Liver (tissue), 9 donors: ENCODE measurements around the gene YOD1. TPM values are rescaled to one million over a fixed set of nuclear protein-coding genes. Genes with fewer than 3 reads are reported as not detected.

ENCODE experiments used
- DNase-seq: peaks from one replicate; pipeline ENCODE4 v3.0.0-alpha.2; 2017; ENCODE audit warnings: low spot score
- H3K27ac ChIP-seq, 2 donors: one replicate each; pipeline ENCODE4 v1.7.0; 2013; ENCODE audit warnings: inconsistent platforms in 2 of 2, low read length in 2 of 2, control low read depth in 1 of 2, low read depth in 1 of 2, mild to moderate bottlenecking in 1 of 2
- H3K27me3 ChIP-seq, 4 donors: one replicate each; pipeline versions ENCODE4 v1.6.1 to v1.7.0; 2013; ENCODE audit warnings: low read length in 3 of 4, inconsistent platforms in 1 of 4, mild to moderate bottlenecking in 1 of 4, moderate library complexity in 1 of 4; ENCODE audit not compliant: control insufficient read depth in 4 of 4, insufficient read depth in 4 of 4
- H3K36me3 ChIP-seq, 4 donors: one replicate each; pipeline versions ENCODE4 v1.6.1 to v1.7.0; 2013; ENCODE audit warnings: low read length in 3 of 4, mild to moderate bottlenecking in 3 of 4, low read depth in 1 of 4, moderate library complexity in 1 of 4; ENCODE audit not compliant: control insufficient read depth in 4 of 4, insufficient read depth in 3 of 4
- H3K4me1 ChIP-seq, 4 donors: one replicate each; pipeline versions ENCODE4 v1.6.1 to v1.7.0; 2013; ENCODE audit warnings: low read length in 3 of 4, mild to moderate bottlenecking in 3 of 4, moderate library complexity in 1 of 4; ENCODE audit not compliant: control insufficient read depth in 4 of 4, insufficient read depth in 4 of 4
- H3K4me3 ChIP-seq, 3 donors: one replicate each; pipeline versions ENCODE4 v1.6.1 to v1.7.0; 2013; ENCODE audit warnings: low read length in 3 of 3, control low read depth in 1 of 3, low read depth in 1 of 3, mild to moderate bottlenecking in 1 of 3
- H3K9ac ChIP-seq, 2 donors: one replicate each; pipeline ENCODE4 v1.7.0; 2013; ENCODE audit warnings: low read length in 2 of 2, mild to moderate bottlenecking in 2 of 2, moderate library complexity in 2 of 2, control low read depth in 1 of 2, low read depth in 1 of 2
- H3K9me3 ChIP-seq, 4 donors: one replicate each; pipeline versions ENCODE4 v1.6.1 to v1.7.0; 2013; ENCODE audit warnings: low read length in 3 of 4; ENCODE audit not compliant: control insufficient read depth in 4 of 4
- ATF3 ChIP-seq: IDR thresholded peaks from 2 replicates; pipeline ENCODE4 v1.6.1; 2016; ENCODE audit warnings: antibody characterized with exemption
- EGR1 ChIP-seq, 2 donors: IDR thresholded peaks; 2 replicates each; pipeline ENCODE4 v1.6.1; 2016 to 2018; ENCODE audit warnings: antibody characterized with exemption in 2 of 2, low read depth in 2 of 2
- FOXA1 ChIP-seq: IDR thresholded peaks from 2 replicates; pipeline ENCODE4 v1.6.1; 2016; ENCODE audit warnings: antibody characterized with exemption
- GABPA ChIP-seq, 2 donors: IDR thresholded peaks in 1 of 2; conservative IDR thresholded peaks in 1 of 2; 2 replicates each; pipeline ENCODE4 v1.6.1; 2016; ENCODE audit warnings: antibody characterized with exemption in 2 of 2, mild to moderate bottlenecking in 1 of 2, moderate library complexity in 1 of 2
- HNF4A ChIP-seq, 2 donors: conservative IDR thresholded peaks; 2 replicates each; pipeline ENCODE4 v1.6.1; 2016; ENCODE audit warnings: antibody characterized with exemption in 2 of 2, mild to moderate bottlenecking in 2 of 2
- HNF4G ChIP-seq: IDR thresholded peaks from 2 replicates; pipeline ENCODE4 v1.6.1; 2016; ENCODE audit warnings: antibody characterized with exemption
- JUND ChIP-seq, 2 donors: IDR thresholded peaks; 2 replicates each; pipeline ENCODE4 v1.6.1; 2016; ENCODE audit warnings: antibody characterized with exemption in 2 of 2
- MAX ChIP-seq: IDR thresholded peaks from 2 replicates; pipeline ENCODE4 v1.6.1; 2016; ENCODE audit warnings: antibody characterized with exemption
- NR2F2 ChIP-seq: IDR thresholded peaks from 2 replicates; pipeline ENCODE4 v1.6.1; 2016; ENCODE audit warnings: antibody characterized with exemption
- RAD21 ChIP-seq, 2 donors: IDR thresholded peaks; 2 replicates each; pipeline ENCODE4 v1.6.1; 2016; ENCODE audit warnings: antibody characterized with exemption in 2 of 2, mild to moderate bottlenecking in 2 of 2
- RXRA ChIP-seq, 2 donors: IDR thresholded peaks; 2 replicates each; pipeline ENCODE4 v1.6.1; 2017 to 2018; ENCODE audit warnings: antibody characterized with exemption in 2 of 2, mild to moderate bottlenecking in 1 of 2
- SP1 ChIP-seq: IDR thresholded peaks from 2 replicates; pipeline ENCODE4 v1.6.1; 2018; ENCODE audit warnings: antibody characterized with exemption, mild to moderate bottlenecking
- YY1 ChIP-seq: IDR thresholded peaks from 2 replicates; pipeline ENCODE4 v1.6.1; 2016; ENCODE audit warnings: antibody characterized with exemption, mild to moderate bottlenecking
- WGBS: extraction: QIAGEN DNeasy Blood & Tissue Kit; methylation state at CpG from one replicate; pipeline ENCODE4 v1.1.7; 2013; 5-methylcytosine and 5-hydroxymethylcytosine counted together
- polyA plus RNA-seq, 2 donors: library from polyadenylated mRNA; stranded (reverse) in 1 of 2; unstranded in 1 of 2; fragments of 200-250 nt in 1 of 2; fragments of >200 nt in 1 of 2; fragmentation: Nextera tagmentation in 1 of 2; extraction: Ambion mirVana in 1 of 2; gene quantifications; one replicate each; pipeline versions ENCODE4 v1.2.1 to v1.2.3, GENCODE V29; 2013 to 2015
- total RNA-seq, 2 donors: library from RNA; depleted of rRNA; stranded (reverse); fragments of >200 nt; gene quantifications; one replicate each; pipeline ENCODE4 v1.2.3, GENCODE V29; 2014
- TF ChIP-seq, protein P1 (sequence below): fragments of 150-350 bp; IDR thresholded peaks from 2 replicates; pipeline ENCODE4 v1.5.1; 2017; ENCODE audit warnings: improper control_type of control experiment, low read depth, low read length; ENCODE audit not compliant: missing input control
- TF ChIP-seq, protein P2 (sequence below): IDR thresholded peaks from 2 replicates; pipeline ENCODE4 v1.6.1; 2016; ENCODE audit warnings: antibody characterized with exemption
- TF ChIP-seq, protein P3 (sequence below): IDR thresholded peaks from 2 replicates; pipeline ENCODE4 v1.6.1; 2016; ENCODE audit warnings: antibody characterized with exemption, mild to moderate bottlenecking
- donor health status: healthy.
- donor health status: healthy.
- donor health status: healthy.
- donor health status: healthy.
- donor health status: healthy.

Gene YOD1
- total and polyA plus RNA-seq, 4 donors: 1.3 to 79.4 (median 4.7) TPM

- peaks cover 3 to 14% (median 8%) of the 10 kb centered on the region in 4 donors for H3K4me1 ChIP-seq
- 93% methylated on average over 8 of the region's 8 CpGs for WGBS
- H3K36me3 ChIP-seq: no peaks in the 10 kb centered on the region
- TF ChIP-seq, protein P1, sequence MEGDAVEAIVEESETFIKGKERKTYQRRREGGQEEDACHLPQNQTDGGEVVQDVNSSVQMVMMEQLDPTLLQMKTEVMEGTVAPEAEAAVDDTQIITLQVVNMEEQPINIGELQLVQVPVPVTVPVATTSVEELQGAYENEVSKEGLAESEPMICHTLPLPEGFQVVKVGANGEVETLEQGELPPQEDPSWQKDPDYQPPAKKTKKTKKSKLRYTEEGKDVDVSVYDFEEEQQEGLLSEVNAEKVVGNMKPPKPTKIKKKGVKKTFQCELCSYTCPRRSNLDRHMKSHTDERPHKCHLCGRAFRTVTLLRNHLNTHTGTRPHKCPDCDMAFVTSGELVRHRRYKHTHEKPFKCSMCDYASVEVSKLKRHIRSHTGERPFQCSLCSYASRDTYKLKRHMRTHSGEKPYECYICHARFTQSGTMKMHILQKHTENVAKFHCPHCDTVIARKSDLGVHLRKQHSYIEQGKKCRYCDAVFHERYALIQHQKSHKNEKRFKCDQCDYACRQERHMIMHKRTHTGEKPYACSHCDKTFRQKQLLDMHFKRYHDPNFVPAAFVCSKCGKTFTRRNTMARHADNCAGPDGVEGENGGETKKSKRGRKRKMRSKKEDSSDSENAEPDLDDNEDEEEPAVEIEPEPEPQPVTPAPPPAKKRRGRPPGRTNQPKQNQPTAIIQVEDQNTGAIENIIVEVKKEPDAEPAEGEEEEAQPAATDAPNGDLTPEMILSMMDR: no peak
- no peak for TF ChIP-seq FOXA1
- H3K9me3 ChIP-seq: no peaks in the 10 kb centered on the region
- H3K27me3 ChIP-seq: no peaks in the 10 kb centered on the region
- H3K27ac ChIP-seq: no peak overlapping the region
- no peak overlapping the region for H3K9ac ChIP-seq
- no peak for DNase-seq
- no peak overlapping the region for H3K4me3 ChIP-seq
Observed at GRCh38 chr1:207022996-207023679, 27.9 kb downstream of the YOD1 start.

DNA sequence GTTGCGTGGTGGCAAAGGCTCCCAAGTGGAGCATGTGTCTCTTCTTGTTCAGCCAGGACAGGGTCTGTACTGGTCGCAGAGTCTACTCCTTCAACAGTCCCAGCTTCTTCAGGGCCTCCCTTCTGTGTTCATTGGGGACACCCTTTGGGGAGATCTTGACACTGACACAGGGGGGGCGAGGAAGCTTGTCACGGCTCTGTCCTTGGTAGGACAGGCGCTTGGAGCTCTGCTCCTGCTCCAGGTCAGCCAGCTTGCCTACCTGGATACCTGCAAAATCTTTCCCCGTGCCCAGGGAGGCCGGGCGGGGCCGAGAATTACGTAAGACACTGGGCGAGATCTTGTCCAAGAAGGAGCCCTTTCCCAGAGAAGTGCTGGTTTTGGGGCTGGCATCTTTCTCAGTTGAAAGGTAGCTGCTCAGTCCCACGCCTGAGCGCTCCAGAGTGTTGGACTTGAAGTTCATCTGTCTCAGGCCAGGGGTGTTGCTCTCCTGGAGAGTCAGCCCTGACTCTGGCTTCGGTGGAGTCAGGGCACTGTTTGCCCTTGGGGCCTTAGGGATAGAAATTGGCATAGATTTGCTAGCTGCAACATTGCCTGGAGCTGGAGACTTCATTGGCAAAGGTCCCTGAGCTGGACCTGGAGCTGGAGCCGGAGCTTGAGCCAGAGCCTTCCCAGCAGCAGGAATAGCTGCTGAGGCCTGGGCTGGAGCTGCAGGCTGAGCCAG is 29.0 kb downstream of the YOD1 start:
- Histone ChIP-seq H3K4me1 (peaks cover 3 to 14% (median 8%) of the 10 kb centered on the region in 4 donors), H3K4me3 (no peak overlapping the region), H3K9ac (no peak overlapping the region), H3K27ac (no peak overlapping the region), H3K27me3 (no peaks in the 10 kb centered on the region), H3K9me3 (no peaks in the 10 kb centered on the region), H3K36me3 (no peaks in the 10 kb centered on the region)
- DNase-seq: no peak
- 90% methylated on average over 15 of the region's 15 CpGs for WGBS
- TF ChIP-seq GABPA (IDR thresholded peaks at IDR 0.05 in 1 of 2, conservative IDR thresholded peaks at IDR 0.05 in 1 of 2) (no peak), RXRA (IDR thresholded peaks at IDR 0.05) (no peak), SP1 (no peak), NR2F2 (no peak), HNF4G (no peak), FOXA1 (no peak), YY1 (no peak), ATF3 (no peak), EGR1 (IDR thresholded peaks at IDR 0.05; ENCODE audit: low read depth in 2 of 2) (no peak), RAD21 (IDR thresholded peaks at IDR 0.05) (no peak), JUND (IDR thresholded peaks at IDR 0.05) (no peak), HNF4A (conservative IDR thresholded peaks at IDR 0.05) (no peak), MAX (no peak)
- TF ChIP-seq, protein P1: no peak
- TF ChIP-seq, protein P2, sequence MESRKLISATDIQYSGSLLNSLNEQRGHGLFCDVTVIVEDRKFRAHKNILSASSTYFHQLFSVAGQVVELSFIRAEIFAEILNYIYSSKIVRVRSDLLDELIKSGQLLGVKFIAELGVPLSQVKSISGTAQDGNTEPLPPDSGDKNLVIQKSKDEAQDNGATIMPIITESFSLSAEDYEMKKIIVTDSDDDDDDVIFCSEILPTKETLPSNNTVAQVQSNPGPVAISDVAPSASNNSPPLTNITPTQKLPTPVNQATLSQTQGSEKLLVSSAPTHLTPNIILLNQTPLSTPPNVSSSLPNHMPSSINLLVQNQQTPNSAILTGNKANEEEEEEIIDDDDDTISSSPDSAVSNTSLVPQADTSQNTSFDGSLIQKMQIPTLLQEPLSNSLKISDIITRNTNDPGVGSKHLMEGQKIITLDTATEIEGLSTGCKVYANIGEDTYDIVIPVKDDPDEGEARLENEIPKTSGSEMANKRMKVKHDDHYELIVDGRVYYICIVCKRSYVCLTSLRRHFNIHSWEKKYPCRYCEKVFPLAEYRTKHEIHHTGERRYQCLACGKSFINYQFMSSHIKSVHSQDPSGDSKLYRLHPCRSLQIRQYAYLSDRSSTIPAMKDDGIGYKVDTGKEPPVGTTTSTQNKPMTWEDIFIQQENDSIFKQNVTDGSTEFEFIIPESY: no peak
- TF ChIP-seq, protein P3, sequence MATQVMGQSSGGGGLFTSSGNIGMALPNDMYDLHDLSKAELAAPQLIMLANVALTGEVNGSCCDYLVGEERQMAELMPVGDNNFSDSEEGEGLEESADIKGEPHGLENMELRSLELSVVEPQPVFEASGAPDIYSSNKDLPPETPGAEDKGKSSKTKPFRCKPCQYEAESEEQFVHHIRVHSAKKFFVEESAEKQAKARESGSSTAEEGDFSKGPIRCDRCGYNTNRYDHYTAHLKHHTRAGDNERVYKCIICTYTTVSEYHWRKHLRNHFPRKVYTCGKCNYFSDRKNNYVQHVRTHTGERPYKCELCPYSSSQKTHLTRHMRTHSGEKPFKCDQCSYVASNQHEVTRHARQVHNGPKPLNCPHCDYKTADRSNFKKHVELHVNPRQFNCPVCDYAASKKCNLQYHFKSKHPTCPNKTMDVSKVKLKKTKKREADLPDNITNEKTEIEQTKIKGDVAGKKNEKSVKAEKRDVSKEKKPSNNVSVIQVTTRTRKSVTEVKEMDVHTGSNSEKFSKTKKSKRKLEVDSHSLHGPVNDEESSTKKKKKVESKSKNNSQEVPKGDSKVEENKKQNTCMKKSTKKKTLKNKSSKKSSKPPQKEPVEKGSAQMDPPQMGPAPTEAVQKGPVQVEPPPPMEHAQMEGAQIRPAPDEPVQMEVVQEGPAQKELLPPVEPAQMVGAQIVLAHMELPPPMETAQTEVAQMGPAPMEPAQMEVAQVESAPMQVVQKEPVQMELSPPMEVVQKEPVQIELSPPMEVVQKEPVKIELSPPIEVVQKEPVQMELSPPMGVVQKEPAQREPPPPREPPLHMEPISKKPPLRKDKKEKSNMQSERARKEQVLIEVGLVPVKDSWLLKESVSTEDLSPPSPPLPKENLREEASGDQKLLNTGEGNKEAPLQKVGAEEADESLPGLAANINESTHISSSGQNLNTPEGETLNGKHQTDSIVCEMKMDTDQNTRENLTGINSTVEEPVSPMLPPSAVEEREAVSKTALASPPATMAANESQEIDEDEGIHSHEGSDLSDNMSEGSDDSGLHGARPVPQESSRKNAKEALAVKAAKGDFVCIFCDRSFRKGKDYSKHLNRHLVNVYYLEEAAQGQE: no peak
